GM12878 (cell line): ENCODE results near the gene NFASC. TPM values are rescaled to one million over a fixed set of nuclear protein-coding genes. Genes with fewer than 3 reads are reported as not detected.

Experiments
- ATAC-seq: fragments of 200-7000 bp; cut with Tn5 transposase; 3 replicates; pipeline ENCODE4 v1.9.1; 2020; ENCODE audit warnings: mild to moderate bottlenecking, moderate library complexity
- BruUV-seq: library from RNA; stranded (reverse); fragments of 400-500 nt; replicated peaks from 2 replicates; lab custom pipeline; 2021; lab: Mats Ljungman, UMichigan
- CTCF ChIA-PET: fragments of 300-600 bp; sonication (Branson Sonifier 250); formaldehyde crosslinking; extraction: SDS; loops from one replicate; lab custom pipeline; 2021; ENCODE audit warnings: inconsistent platforms; lab: Yijun Ruan, JAX
- POLR2A ChIA-PET: fragments of 350-600 bp; formaldehyde crosslinking; extraction: SDS; loops from one replicate; lab custom pipeline; 2021; ENCODE audit warnings: inconsistent platforms; lab: Charles Lee
- RAD21 ChIA-PET: fragments of 300-600 bp; sonication (Branson Sonifier 250); formaldehyde crosslinking; loops from one replicate; lab custom pipeline; 2023; ENCODE audit warnings: antibody characterized with exemption; ENCODE audit not compliant: unreplicated experiment; lab: Charles Lee
- SMC1A ChIA-PET: fragments of 300-600 bp; sonication (Branson Sonifier 250); formaldehyde crosslinking; loops from one replicate; lab custom pipeline; 2023; ENCODE audit not compliant: unreplicated experiment, uncharacterized antibody; lab: Charles Lee
- DNase-seq: peaks from one replicate; pipeline ENCODE4 v3.0.0-alpha.2; 2011; ENCODE audit warnings: low read depth, low spot score
- FAIRE-seq: peaks from 3 replicates; lab custom pipeline; 2011; peaks lifted over from hg19 to GRCh38; lab: Jason Lieb, UNC
- H2AFZ ChIP-seq: 2 replicates; pipeline ENCODE4 v1.6.0; 2011; ENCODE audit warnings: low read depth, low read length, control low read depth; ENCODE audit not compliant: control insufficient read depth
- H3K27ac ChIP-seq: 2 replicates; pipeline ENCODE4 v1.5.1; 2011; ENCODE audit warnings: control low read depth; ENCODE audit not compliant: control insufficient read depth, insufficient read depth
- H3K27me3 ChIP-seq, 2 experiments: replicated peaks in 1 of 2; 2 replicates each; pipeline versions ENCODE4 v1.6.0 to v1.6.1; 2011; ENCODE audit warnings: low read length in 1 of 2; ENCODE audit not compliant: control insufficient read depth in 2 of 2, insufficient read depth in 2 of 2
- H3K36me3 ChIP-seq, 2 experiments: 2 replicates each; pipeline ENCODE4 v1.5.1; 2011; ENCODE audit warnings: low read length in 1 of 2; ENCODE audit not compliant: control insufficient read depth in 2 of 2, insufficient read depth in 2 of 2
- H3K4me1 ChIP-seq: 2 replicates; pipeline ENCODE4 v1.6.1; 2011; ENCODE audit warnings: mild to moderate bottlenecking, low read length, moderate library complexity, mixed read lengths; ENCODE audit not compliant: control insufficient read depth, insufficient read depth
- H3K4me2 ChIP-seq: 2 replicates; pipeline ENCODE4 v1.6.0; 2011; ENCODE audit warnings: control low read depth; ENCODE audit not compliant: control insufficient read depth, insufficient read depth
- H3K4me3 ChIP-seq: fragments of 200-600 bp; sonication (generic); 2 replicates; pipeline ENCODE4 v1.5.1; 2016
- H3K79me2 ChIP-seq: 2 replicates; pipeline ENCODE4 v1.6.0; 2011; ENCODE audit warnings: low read length; ENCODE audit not compliant: control insufficient read depth, insufficient read depth
- H3K9ac ChIP-seq: 2 replicates; pipeline ENCODE4 v1.8.0; 2011; ENCODE audit warnings: low read length, control low read depth, mixed read lengths; ENCODE audit not compliant: control insufficient read depth, insufficient read depth
- H3K9me3 ChIP-seq: replicated peaks from 3 replicates; pipeline ENCODE4 v1.5.1; 2011; ENCODE audit warnings: mild to moderate bottlenecking, low read length; ENCODE audit not compliant: control insufficient read depth, insufficient read depth
- H4K20me1 ChIP-seq: 2 replicates; pipeline ENCODE4 v1.6.0; 2011; ENCODE audit not compliant: control insufficient read depth, insufficient read depth
- BACH1 ChIP-seq: fragments of 450-650 bp; IDR thresholded peaks from 2 replicates; pipeline ENCODE4 v1.6.1; 2017; ENCODE audit warnings: mild to moderate bottlenecking, borderline replicate concordance
- CTCF ChIP-seq, 3 experiments: IDR thresholded peaks in 2 of 3; conservative IDR thresholded peaks in 1 of 3; 2 replicates each; pipeline ENCODE4 v1.5.1; 2011; ENCODE audit warnings: low read depth in 3 of 3, low read length in 3 of 3, mild to moderate bottlenecking in 3 of 3, control low read depth in 2 of 3, moderate library complexity in 2 of 3, inconsistent platforms in 1 of 3, mixed read lengths in 1 of 3; ENCODE audit not compliant: control insufficient read depth in 2 of 3, insufficient read depth in 1 of 3; ENCODE audit errors: extremely low read depth in 1 of 3
- FOXK2 ChIP-seq: fragments of 450-650 bp; IDR thresholded peaks from 2 replicates; pipeline ENCODE4 v1.6.1; 2017; ENCODE audit warnings: mild to moderate bottlenecking, moderate library complexity
- GATAD2B ChIP-seq: fragments of 450-650 bp; conservative IDR thresholded peaks from 2 replicates; pipeline ENCODE4 v1.6.1; 2017; ENCODE audit warnings: low read depth, mild to moderate bottlenecking, moderate library complexity
- HDAC6 ChIP-seq: fragments of 200-600 bp; sonication (generic); IDR thresholded peaks from one replicate; pipeline ENCODE4 v1.8.0; 2017; ENCODE audit warnings: antibody characterized with exemption; ENCODE audit not compliant: unreplicated experiment
- IRF4 ChIP-seq: IDR thresholded peaks from 2 replicates; pipeline ENCODE4 v1.6.1; 2011; ENCODE audit warnings: low read depth, low read length
- KAT2A ChIP-seq: conservative IDR thresholded peaks from 2 replicates; pipeline ENCODE4 v1.6.1; 2011; ENCODE audit warnings: low read depth, low read length; ENCODE audit not compliant: control insufficient read depth
- MXI1 ChIP-seq: fragments of 150-350 bp; IDR thresholded peaks from 2 replicates; pipeline ENCODE4 v1.6.1; 2011; ENCODE audit warnings: low read depth, mild to moderate bottlenecking, inconsistent platforms, low read length, improper control_type of control experiment
- RAD51 ChIP-seq: fragments of 450-650 bp; IDR thresholded peaks from 2 replicates; pipeline ENCODE4 v1.6.1; 2016; ENCODE audit warnings: moderate library complexity, mild to moderate bottlenecking, inconsistent platforms
- SMAD1 ChIP-seq: fragments of 450-650 bp; IDR thresholded peaks from 2 replicates; pipeline ENCODE4 v1.6.1; 2018; ENCODE audit warnings: mild to moderate bottlenecking, low read depth; ENCODE audit not compliant: partially characterized antibody
- SMAD5 ChIP-seq: IDR thresholded peaks from 2 replicates; pipeline ENCODE4 v1.6.1; 2016; ENCODE audit warnings: antibody characterized with exemption, low read depth
- STAT1 ChIP-seq: fragments of 450-650 bp; conservative IDR thresholded peaks from 2 replicates; pipeline ENCODE4 v1.6.1; 2014; ENCODE audit warnings: antibody characterized with exemption, mild to moderate bottlenecking
- SUPT20H ChIP-seq: IDR thresholded peaks from 2 replicates; pipeline ENCODE4 v1.6.1; 2011; ENCODE audit warnings: low read depth, mild to moderate bottlenecking, low read length, moderate library complexity, borderline replicate concordance; ENCODE audit not compliant: control insufficient read depth
- TCF12 ChIP-seq: IDR thresholded peaks from 2 replicates; pipeline ENCODE4 v1.6.1; 2011; ENCODE audit warnings: low read depth, mild to moderate bottlenecking, low read length
- ZBTB4 ChIP-seq: fragments of 450-650 bp; formaldehyde crosslinking; IDR thresholded peaks from 2 replicates; pipeline ENCODE4 v1.4.0; 2022; ENCODE audit warnings: mild to moderate bottlenecking, moderate library complexity
- WGBS: methylation state at CpG from one replicate; pipeline ENCODE4 v1.1.6; 2016; ENCODE audit warnings: low lambda C conversion rate; ENCODE audit not compliant: insufficient replicate concordance, insufficient coverage; ENCODE audit errors: missing lambda C conversion rate; 5-methylcytosine and 5-hydroxymethylcytosine counted together
- in situ Hi-C: fragments of 300-500 bp; cut with MboI; formaldehyde crosslinking; loops from 9 replicates; pipeline ENCODE4 v1.14.3; 2018; ENCODE audit warnings: mixed read lengths
- intact Hi-C: fragments of 100-400 bp; cut with micrococcal nuclease; formaldehyde crosslinking; loops from one replicate; pipeline ENCODE4 v1.14.2; 2022; ENCODE audit not compliant: unreplicated experiment
- polyA plus RNA-seq, 11 experiments: library from polyadenylated mRNA; depleted of rRNA in 4 of 11; unstranded in 6 of 11; stranded (reverse) in 5 of 11; fragments of >200 nt; fragmentation: Nextera tagmentation in 4 of 11; fragmentation: Illumina TruSeq in 1 of 11; extraction: Ambion mirVana in 4 of 11; extraction: Trizol in 1 of 11; gene quantifications; 1 replicate in 1 of 11; 2 replicates in 10 of 11; pipeline versions ENCODE4 v1.2.1 to v1.2.3, GENCODE V29; 2011 to 2016; ENCODE audit warnings: inconsistent platforms in 2 of 11, missing spikeins in 2 of 11, low read depth in 1 of 11
- total RNA-seq, 4 experiments: library from RNA; depleted of rRNA in 3 of 4; stranded (reverse); fragments of >200 nt in 3 of 4; fragmentation: Illumina TruSeq in 1 of 4; extraction: Trizol in 1 of 4; gene quantifications; 2 replicates each; pipeline versions ENCODE4 v1.2.1 to v1.2.3, GENCODE V29; 2013 to 2021

The NFASC gene
- total and polyA plus RNA-seq, 10 of the 15 experiments (the other 5 are each of a cell fraction or from before 2014, with no cell fraction given), result 0.04 to 0.31 (median 0.12) TPM; not detected in 4

- H3K4me3 ChIP-seq, result no peak overlapping the region
- H3K9me3 ChIP-seq, result no peaks in the 10 kb centered on the region
- H3K79me2 ChIP-seq, result no peaks in the 10 kb centered on the region
- CTCF ChIA-PET, result no interaction called here
- H3K27me3 ChIP-seq, result peaks cover 6 to 13% of the 10 kb centered on the region in 2 experiments
- TF ChIP-seq TCF12 (no peak), RAD51 (no peak), SMAD5 (no peak), FOXK2 (no peak), BACH1 (no peak)
- no peak overlapping the region for H2AFZ ChIP-seq
- H4K20me1 ChIP-seq, result no peaks in the 10 kb centered on the region
- no TSS peak for BruUV-seq
- in situ Hi-C loops, result no loop called here
- DNase-seq (no peak), ATAC-seq (no peak), FAIRE-seq (no peak)
- RAD21 ChIA-PET, result no interaction called here
- no peak overlapping the region for H3K27ac ChIP-seq
- no peak overlapping the region for H3K9ac ChIP-seq
- H3K36me3 ChIP-seq, result no peaks in the 10 kb centered on the region
- WGBS, result 27% methylated on average over 3 of the region's 3 CpGs
- POLR2A ChIA-PET, result no interaction called here
- intact Hi-C loops, result no loop called here
- SMC1A ChIA-PET, result no interaction called here
- H3K4me2 ChIP-seq, result no peak overlapping the region
- H3K4me1 ChIP-seq, result no peaks in the 10 kb centered on the region
Observed at GRCh38 chr1:204891860-204892259, 21.2 kb downstream of the NFASC start.

GRCh38 chr1:204894031-204894430 lies 23.4 kb downstream of the NFASC start:
- BruUV-seq, result no TSS peak
- in situ Hi-C loops, result no loop called here
- Histone ChIP-seq H3K27me3 (peaks cover 6 to 15% of the 10 kb centered on the region in 2 experiments), H3K36me3 (no peaks in the 10 kb centered on the region), H3K4me3 (no peak overlapping the region), H3K4me1 (no peaks in the 10 kb centered on the region), H3K27ac (no peak overlapping the region), H3K79me2 (no peaks in the 10 kb centered on the region), H2AFZ (no peak overlapping the region), H3K4me2 (no peak overlapping the region), H3K9me3 (no peaks in the 10 kb centered on the region), H3K9ac (no peak overlapping the region), H4K20me1 (no peaks in the 10 kb centered on the region)
- DNase-seq, result no peak
- CTCF ChIA-PET, result interaction anchor here (0.6 to 1.2 kb wide), 4 partner anchors 48 to 271 kb away, joined by 3 to 5 read pairs (median 4); no protein-coding TSS in a partner anchor
- no peak for FAIRE-seq
- intact Hi-C loops, result no loop called here
- no peak for ATAC-seq
- RAD21 ChIA-PET, result no interaction called here
- SMC1A ChIA-PET, result no interaction called here
- POLR2A ChIA-PET, result no interaction called here
- TF ChIP-seq MXI1 (no peak), SMAD5 (no peak), KAT2A (no peak), STAT1 (no peak), SMAD1 (no peak), IRF4 (no peak), HDAC6 (no peak), SUPT20H (no peak), ZBTB4 (no peak), GATAD2B (no peak), CTCF (IDR thresholded peaks at IDR 0.05 in 2 of 3, conservative IDR thresholded peaks at IDR 0.05 in 1 of 3; ENCODE audit: control insufficient read depth in 2 of 3, extremely low read depth in 1 of 3, insufficient read depth in 1 of 3, low read depth in 3 of 3, low read length in 3 of 3) (no peak)
